Measurements from ENCODE around the gene SPHKAP.
"Not testable (repeated sequence)": the region's sequence is repeated elsewhere in the genome, so short reads cannot be mapped to it uniquely, and the experiment has no call there.

SPHKAP gene, protein sequence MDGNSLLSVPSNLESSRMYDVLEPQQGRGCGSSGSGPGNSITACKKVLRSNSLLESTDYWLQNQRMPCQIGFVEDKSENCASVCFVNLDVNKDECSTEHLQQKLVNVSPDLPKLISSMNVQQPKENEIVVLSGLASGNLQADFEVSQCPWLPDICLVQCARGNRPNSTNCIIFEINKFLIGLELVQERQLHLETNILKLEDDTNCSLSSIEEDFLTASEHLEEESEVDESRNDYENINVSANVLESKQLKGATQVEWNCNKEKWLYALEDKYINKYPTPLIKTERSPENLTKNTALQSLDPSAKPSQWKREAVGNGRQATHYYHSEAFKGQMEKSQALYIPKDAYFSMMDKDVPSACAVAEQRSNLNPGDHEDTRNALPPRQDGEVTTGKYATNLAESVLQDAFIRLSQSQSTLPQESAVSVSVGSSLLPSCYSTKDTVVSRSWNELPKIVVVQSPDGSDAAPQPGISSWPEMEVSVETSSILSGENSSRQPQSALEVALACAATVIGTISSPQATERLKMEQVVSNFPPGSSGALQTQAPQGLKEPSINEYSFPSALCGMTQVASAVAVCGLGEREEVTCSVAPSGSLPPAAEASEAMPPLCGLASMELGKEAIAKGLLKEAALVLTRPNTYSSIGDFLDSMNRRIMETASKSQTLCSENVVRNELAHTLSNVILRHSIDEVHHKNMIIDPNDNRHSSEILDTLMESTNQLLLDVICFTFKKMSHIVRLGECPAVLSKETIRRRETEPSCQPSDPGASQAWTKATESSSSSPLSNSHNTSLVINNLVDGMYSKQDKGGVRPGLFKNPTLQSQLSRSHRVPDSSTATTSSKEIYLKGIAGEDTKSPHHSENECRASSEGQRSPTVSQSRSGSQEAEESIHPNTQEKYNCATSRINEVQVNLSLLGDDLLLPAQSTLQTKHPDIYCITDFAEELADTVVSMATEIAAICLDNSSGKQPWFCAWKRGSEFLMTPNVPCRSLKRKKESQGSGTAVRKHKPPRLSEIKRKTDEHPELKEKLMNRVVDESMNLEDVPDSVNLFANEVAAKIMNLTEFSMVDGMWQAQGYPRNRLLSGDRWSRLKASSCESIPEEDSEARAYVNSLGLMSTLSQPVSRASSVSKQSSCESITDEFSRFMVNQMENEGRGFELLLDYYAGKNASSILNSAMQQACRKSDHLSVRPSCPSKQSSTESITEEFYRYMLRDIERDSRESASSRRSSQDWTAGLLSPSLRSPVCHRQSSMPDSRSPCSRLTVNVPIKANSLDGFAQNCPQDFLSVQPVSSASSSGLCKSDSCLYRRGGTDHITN (N-terminal part only)

DNA sequence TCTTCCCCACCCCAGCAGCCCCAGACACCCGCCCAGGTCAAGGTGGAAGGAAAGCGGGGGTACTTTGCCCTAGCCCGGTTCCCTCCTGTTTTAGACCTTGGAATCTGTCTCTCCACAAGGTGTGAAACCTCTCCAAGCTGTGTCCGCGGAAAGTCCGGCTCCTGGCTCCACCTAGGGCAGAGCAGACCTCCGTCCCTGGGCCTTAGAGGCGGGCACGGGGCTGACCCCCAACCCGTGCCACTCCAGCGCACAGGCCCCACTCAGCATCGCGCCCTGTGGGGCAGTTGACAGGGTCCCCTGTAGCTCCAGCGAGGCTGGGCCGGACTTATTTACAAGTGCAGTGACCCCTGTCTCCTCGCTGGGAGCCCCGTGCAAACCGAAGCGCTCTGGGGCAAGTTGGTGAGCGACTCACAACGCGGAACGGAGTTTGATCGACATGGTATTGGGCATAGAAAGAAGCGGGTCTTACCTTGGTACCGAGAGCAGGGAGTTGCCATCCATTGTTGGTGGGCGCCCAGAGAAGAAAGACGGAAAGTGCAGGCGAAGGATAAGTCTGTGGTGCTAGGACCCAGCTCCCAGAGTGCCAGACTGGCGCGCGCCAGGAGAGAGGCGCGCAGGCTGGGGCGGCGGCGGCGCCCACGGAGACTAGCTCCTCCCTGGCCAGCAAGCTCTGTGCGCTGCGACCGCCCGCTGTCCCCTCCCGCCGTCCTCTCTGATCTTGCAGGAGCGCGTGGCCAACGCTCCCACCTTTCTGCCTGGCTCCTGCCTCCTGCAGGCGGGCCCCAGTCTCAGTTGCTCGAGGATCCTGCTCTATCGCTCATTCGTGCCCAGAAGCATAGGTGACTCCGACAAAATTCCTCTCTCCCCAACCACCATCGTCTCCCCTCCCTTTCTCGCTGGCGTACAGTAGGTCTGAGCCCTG is at the start of gene SPHKAP:
TSS of gene SPHKAP (minus strand) at position 590 of the 922 bp plus-strand sequence. CDS start at position 501, 89 bp downstream.
- no peak for DNase-seq (ENCODE audit: low read depth in 2 of 2)

DNA sequence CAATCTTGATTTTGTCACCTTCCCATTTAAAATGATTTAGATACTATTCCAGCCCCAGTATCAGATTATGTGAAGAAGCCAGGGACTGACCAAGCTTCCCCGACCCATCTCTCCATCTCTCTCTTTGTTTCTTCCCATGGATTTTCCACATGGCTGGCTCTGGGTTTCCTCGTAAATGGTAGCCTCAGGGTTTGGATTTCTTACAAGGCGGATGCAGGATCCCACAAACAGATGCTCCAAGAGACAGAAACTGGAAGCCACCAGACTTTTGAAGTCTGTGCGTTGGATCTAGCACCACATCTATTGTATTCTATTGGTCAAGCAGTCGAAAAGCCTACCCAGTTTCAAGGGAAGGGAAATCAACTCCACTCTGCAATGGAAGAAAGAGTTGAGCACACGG is 46.0 kb upstream of the SPHKAP start:
- DNase-seq (ENCODE audit: low read depth in 2 of 2) = no peak

DNA sequence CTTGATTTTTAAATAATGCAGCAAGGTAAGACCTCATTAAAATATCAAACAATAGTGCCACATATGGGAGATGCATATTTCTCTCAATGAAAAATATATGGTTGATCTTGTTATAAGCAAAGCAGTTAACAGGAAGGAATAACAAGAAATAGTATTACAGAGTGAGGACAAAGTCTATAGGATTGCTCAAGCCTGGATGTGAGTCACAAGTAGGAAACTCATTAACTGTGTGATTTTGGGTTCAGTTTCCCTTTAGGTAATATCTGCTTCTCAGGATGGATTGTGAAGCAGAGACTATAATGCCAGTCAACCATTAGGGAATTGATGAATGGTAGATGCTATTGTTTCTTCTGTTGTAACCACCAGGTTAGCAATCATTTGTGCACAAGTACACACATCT is 42.9 kb upstream of the SPHKAP start:
- no peak for DNase-seq (ENCODE audit: low read depth in 2 of 2)

DNA sequence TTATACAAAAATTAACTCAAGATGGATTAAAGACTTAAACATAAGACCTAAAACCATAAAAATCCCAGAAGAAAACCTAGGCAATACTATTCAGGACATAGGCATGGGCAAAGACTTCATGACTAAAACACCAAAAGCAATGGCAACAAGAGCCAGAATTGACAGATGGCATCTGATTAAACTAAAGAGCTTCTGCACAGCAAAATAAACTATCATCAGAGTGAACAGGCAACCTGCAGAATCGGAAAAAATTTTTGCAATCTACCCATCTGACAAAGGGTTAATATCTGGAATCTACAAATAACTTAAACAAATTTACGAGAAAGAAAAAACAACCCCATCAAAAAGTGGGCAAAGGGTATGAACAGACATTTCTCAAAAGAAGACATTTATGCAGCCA is 37.1 kb upstream of the SPHKAP start:
- not testable (repeated sequence) for DNase-seq (ENCODE audit: low read depth in 2 of 2)

DNA sequence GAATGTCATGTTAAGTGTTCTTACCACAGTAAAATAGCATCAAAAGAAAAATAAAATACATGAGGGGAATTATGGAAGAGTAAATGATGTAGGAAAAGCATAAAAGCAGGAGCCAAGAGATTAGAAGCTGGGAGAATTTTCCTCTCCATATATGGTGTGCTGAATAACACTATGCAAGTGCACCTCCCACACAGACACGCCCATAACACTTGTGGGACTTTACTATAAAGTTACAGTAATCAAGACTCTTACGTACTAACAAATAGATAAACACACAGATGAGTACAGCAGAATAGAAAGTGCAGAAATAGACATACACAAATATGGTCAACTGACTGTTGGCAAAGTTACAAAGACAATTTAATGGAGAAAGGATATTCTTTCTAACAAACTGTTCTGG is 16.0 kb upstream of the SPHKAP start:
- DNase-seq (ENCODE audit: low read depth in 2 of 2) = no peak

DNA sequence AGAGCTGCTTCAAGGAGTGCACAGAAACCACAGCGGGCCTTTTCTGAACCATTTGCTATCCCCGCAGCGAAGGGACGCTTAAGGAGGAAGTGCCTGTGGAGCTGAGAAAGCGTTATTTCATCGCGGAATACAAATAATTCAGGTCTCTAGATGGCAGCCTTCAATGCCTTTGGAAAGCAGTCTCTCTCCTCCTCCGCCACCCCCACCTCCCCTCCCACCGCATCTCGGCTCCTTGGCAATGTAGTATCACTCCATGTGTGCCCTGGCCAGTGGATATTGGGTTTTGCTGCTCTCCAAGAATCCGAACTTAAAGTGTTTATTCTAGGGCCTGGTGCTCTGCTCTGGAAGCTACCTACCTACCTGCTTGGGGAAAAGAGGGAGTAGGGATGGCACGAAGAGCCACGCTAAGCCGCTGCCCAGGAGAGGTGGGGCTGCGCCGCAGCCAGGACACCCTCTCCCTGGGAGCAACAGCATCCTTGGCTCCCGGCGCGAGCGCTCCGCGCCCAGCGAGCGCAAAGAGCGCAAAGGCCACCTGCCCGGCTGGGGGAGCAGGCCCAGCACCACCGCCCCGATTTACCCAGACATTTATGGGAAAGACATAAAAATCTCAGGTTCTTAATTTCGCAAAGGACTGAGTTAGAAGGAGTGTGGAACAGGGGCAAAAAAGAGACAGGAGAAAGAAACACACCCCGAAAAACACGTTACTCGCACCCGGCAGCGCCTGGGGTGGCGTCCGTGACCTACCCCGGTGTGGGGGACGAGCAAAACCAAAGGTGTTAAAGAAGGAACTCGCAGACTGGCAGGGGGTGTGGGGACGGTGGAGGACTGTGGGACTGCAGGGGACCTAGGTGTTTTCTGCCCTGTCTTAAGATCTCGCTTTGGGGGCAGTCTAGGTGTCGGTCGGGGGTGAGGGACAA is 1.0 kb downstream of the SPHKAP start:
- no peak for DNase-seq (ENCODE audit: low read depth in 2 of 2)

DNA sequence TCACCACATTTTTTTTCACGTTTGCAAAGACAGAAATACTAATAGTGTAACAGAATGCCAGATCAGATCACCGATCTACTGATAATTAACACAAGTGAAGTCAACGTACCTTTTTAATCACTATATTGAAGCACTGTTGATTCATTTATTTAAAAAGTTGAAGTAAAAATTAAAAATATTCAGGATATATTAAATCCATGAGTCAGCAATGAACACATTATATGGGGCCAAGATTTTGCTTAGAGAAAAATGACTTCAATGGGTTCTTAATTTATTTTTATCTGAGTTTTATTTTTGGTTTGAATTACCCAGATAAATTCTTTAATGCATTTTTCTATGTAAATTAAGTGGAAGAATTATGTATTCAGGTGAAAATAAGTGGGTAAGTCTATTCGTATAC is 14.2 kb downstream of the SPHKAP start:
- DNase-seq (ENCODE audit: low read depth in 2 of 2) = no peak

DNA sequence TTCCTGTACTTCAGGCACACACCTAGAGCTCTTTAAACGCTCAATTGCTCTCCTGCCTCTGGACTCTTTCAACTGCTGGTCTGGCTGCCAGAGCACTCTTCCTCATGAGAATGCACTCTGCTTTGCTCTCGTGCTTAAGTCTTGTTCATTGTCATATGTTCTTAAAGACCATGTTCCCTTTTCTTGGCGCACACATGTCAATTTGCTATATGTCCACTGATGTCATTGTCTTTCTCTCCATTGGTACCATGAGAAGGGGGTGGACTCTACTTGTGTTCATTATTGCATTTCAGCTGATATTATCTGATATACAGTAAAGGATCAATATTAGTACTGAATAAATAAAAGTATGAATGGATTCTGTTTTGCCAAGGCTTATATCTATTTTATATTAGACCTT is 16.8 kb downstream of the SPHKAP start:
- DNase-seq (ENCODE audit: low read depth in 2 of 2) = no peak

DNA sequence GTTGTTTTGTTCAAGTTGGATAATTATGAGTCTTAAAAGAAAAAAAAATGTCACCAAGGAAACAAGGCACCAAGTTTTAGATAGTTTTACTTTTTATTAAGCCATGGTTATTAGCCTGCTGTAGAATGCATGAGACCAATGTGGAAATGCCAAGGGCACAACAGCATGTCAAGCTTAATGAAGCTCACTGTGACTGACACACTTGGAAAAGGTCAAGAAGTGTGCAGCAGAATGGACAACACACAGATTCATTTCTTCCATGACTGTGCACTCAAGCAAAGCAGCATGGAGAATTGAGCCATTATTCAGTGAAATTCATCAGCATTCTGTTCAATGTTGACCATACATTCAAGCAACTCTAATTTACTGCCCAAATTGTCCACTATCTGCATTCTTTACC is 23.6 kb downstream of the SPHKAP start:
- no peak for DNase-seq (ENCODE audit: low read depth in 2 of 2)

DNA sequence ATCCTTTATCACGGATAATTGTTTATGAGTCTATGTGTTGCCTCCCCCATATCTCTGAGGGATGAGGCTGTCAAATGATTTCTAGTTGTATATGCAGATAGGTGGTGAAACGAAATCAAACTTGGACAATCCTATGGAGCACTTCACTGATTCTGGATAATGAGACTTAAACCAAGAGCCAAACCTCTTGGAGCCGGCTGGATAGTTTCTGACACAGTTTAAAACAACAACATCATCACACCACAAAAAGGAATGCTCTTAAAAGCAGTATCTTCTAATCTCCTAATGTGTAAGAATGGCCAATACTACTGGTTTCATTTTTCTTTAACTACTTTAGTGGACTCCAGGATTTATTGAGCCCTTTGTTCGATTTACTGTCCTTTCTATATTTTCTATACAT is 36.5 kb downstream of the SPHKAP start:
- no peak for DNase-seq (ENCODE audit: low read depth in 2 of 2)

DNA sequence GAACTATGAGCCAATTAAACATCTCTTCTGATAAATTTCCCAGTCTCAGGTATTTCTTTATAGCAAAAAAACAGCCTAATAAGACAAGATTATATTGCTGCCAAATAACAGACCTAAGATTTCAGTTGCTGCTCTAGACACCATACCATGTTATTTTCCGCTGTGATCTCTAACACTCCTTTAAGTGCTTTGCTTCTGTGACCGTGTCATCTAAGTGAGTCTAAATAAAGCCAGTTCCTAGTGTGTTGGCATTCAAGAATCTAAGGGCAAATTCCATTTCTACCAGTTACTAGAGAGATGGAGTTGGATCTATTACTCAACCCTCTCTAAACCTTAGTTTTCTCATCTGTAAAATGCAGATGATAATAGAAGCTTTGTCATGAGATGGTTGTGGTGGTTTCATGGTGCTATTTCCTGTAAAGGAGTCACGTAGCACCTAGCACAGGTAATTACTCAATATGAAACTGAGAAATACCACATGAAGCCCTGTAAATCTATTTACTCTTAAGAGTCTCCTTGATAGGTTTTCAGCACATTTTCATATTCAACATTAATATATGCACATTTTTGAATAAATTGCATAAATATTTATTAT is 40.5 kb downstream of the SPHKAP start:
- DNase-seq (ENCODE audit: low read depth in 2 of 2) = no peak

DNA sequence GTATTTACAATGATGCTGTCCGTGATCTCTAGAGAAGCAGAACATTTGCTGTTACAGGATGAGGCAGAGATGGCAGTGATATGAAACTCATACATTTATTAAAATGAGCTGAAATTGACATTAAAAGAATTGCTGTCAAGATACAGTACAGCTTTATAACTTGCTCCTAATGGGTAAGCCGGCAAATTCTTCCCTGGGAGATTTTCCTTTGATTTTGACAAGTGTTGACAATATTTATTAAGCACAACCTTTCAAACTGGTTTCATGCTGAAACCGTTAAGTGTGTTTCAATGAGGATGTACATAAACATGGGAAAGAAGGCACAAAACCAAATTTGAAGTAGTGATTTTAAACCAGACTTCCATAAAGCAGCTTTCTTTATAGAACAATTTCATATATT is 45.5 kb downstream of the SPHKAP start:
- DNase-seq (ENCODE audit: low read depth in 2 of 2) = no peak

DNA sequence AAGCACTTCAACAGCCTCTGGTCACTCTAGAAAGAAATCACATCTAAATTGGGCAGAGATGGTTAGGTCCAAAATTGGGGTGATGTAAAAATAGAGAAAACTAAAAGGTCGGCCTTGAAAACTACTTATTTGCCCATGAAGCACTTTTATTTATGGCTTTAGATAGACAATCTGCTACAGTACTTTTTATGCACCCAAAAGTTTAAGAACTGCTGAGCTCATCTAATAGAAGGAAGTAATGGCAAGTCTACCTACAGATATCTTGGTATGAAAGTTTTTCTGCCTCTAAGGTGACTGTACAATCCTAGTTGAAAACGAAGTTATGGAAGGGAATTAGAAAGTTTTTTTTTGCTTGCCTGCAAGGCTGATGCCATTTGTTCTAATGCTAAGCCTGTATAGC is 46.2 kb downstream of the SPHKAP start:
- DNase-seq (ENCODE audit: low read depth in 2 of 2) = no peak

DNA sequence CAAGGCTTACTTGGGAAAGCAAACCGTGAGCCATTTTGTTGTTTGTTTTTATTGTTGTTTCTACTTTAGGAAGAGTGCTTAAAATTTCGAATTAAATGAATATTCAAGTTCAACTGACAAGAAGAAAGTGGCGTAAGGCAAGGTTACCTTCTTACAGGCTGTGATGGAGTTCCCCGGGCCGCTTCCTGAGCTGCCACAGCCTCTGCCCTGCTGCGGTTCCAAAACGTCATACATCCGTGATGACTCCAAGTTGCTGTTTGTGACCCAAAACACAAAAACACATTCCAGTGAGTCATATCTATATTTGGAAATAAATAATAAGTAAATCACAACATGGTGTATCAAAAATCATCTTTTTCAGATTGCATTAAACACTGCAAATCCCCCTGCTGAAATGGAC is 49.7 kb downstream of the SPHKAP start:
- DNase-seq (ENCODE audit: low read depth in 2 of 2) = no peak

DNA sequence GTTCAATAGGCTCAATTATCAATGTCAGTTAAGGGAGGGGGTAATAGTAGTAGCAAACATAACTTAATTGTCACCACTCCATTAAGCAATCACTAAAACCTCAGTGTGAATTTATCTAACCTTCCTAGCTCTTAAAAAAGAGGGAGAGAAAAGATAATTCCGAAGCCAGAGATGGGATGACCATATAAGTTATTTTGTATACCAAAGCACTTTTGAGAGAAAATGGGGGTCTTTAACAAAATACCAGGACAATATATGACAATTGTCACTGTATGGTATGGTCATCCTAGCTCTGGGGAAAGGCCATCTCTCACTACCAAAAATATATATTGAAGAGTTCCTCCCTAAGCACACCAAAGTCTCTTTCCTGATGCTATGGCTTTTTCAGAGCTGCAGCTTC is 55.1 kb downstream of the SPHKAP start:
- DNase-seq (ENCODE audit: low read depth in 2 of 2) = no peak

DNA sequence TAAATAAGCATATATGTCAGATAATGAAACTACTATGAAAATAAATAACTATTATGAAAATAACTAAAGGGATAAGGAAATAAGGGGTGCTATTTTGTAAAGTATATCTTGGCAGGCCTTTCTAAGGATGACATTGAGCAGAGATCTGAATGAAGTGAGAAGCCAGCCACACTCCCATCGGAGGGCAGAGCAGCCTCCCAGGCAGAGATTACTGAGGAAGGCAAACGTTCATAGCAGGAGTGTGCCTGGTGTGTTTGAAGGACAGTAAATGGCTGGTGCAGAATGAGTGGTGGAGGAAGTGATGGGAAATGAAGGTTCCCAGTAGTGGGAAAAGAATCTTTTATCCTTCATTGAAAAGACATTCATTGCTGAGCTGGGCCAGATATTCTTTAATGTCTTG is 62.5 kb downstream of the SPHKAP start:
- no peak for DNase-seq (ENCODE audit: low read depth in 2 of 2)

DNA sequence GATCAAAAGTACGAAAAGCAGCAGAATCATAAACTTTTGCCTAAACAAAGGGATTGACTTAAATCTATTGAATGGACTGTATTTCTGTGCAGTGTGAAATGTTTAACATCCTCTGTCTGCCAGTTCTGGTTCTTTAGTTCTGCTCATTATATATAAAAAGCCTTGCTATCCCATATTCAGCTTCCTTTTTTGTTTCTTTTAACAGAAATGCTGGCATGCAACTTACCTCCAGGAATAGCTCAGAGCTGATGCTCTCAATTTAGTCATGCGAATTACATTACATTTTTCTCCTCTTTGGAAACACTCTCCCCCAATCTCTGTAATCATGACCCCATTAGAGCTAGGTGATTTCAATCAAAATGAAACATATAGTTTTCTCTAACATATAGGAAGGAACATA is 73.6 kb downstream of the SPHKAP start:
- no peak for DNase-seq (ENCODE audit: low read depth in 2 of 2)

DNA sequence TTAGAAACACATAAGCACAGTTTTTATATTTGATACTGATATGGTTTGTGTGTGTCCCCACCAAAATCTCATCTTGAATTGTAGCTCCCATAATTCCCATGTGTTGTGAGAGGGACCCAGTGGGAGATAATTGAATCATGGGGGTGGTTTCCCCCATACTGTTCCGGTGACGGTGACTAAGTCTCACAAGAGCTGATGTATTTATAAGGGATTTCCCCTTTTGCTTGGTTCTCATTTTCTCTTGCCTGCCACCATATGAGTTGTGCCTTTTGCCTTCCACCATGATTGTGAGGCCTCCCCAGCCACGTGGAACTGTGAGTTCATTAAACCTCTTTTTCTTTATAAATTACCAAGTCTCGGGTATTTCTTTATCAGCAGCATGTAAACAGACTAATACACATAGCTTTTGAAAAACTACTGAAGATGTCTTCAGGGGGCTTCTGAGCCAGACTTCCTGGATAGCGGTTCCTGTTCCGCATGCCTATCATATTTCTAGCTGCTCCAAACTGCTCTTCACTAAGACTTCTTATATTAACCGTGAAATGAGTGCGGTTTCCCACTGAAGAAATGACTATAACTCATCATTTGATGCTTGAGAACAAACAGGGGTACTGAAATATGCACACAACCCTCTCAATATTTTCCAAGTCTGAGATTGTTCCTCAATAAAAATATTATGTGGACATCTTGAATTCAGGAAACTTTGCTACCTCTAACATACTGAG is 75.8 kb downstream of the SPHKAP start:
- DNase-seq (ENCODE audit: low read depth in 2 of 2) = no peak

DNA sequence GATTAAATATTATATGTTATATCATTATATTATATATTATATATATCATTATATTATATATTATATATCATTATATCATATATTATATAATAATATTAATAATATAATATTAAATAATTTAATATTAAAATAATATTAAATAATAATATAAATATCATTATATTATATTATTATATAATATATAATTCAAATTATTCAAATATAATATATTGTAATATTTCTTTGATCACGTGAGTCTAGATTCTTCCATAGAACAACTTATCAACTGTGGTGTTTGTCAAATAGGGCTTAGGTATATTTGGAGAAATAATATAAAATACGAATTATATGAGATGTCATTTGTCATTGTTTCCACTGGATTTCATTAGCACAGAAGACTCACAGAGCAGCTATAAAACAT is 77.3 kb downstream of the SPHKAP start:
- no peak for DNase-seq (ENCODE audit: low read depth in 2 of 2)

Measured in stimulated activated CD4-positive, alpha-beta T cell treated with anti-CD3 and anti-CD28 coated beads, Interleukin-1b, Interleukin-23, amount 100 ng/mL, for 4 hours (primary cell).